ENCODE measurements around the gene PDE8A. TPM values are rescaled to one million over a fixed set of nuclear protein-coding genes. Genes with fewer than 3 reads are reported as not detected.

PDE8A gene
- total and polyA plus RNA-seq, 3 donors from 2014 or later, result 27.8 to 67.8 (median 67.3) TPM

Small RNA genes lying within 50 kb of the gene (small RNA-seq; reads per million reads assigned to genes)
- gene AC044860.2 (0 reads per million in 2 donors), gene RNU6-339P (0 reads per million in 2 donors), gene RNU6-796P (0 reads per million in 2 donors)

Other genes with a start within 250 kb of the PDE8A start
- 10 to 100 TPM; 36.7 to 40.8 TPM for gene ZNF592, start 233.3 kb upstream of the PDE8A start, total RNA-seq
- gene ZNF592, start 233.3 kb upstream of the PDE8A start, polyA plus RNA-seq (ENCODE audit: insufficient read depth, low read depth, low replicate concordance), result 39.6 TPM
- 1 to 10 TPM; 4.1 to 5.0 TPM for gene ALPK3, start 164.5 kb upstream of the PDE8A start, total RNA-seq
- 3.0 TPM for gene ALPK3, start 164.5 kb upstream of the PDE8A start, polyA plus RNA-seq (ENCODE audit: insufficient read depth, low read depth, low replicate concordance)
- under 1 TPM; 0.31 TPM for gene SLC28A1, start 97.2 kb upstream of the PDE8A start, total RNA-seq
- gene SLC28A1, start 97.2 kb upstream of the PDE8A start, polyA plus RNA-seq (ENCODE audit: insufficient read depth, low read depth, low replicate concordance), result 0.26 TPM